Suprapubic skin (tissue), 4 donors: ENCODE data around the gene NKAIN2. TPM values are rescaled to one million over a fixed set of nuclear protein-coding genes. Genes with fewer than 3 reads are reported as not detected.

ENCODE experiments used
- DNase-seq, 2 donors: peaks; one replicate each; pipeline ENCODE4 v3.0.0-alpha.2; 2019; ENCODE audit warnings: low spot score in 2 of 2
- H3K27ac ChIP-seq: fragments of 200-600 bp; sonication (generic); one replicate; pipeline ENCODE4 v1.5.1; 2019
- H3K27me3 ChIP-seq: fragments of 200-600 bp; sonication (generic); one replicate; pipeline ENCODE4 v1.5.1; 2019
- H3K36me3 ChIP-seq: fragments of 200-600 bp; sonication (generic); one replicate; pipeline ENCODE4 v1.5.1; 2019
- H3K4me1 ChIP-seq: fragments of 200-600 bp; sonication (generic); one replicate; pipeline ENCODE4 v1.5.1; 2019
- H3K4me3 ChIP-seq: fragments of 200-600 bp; sonication (generic); one replicate; pipeline ENCODE4 v1.5.1; 2019; ENCODE audit warnings: mild to moderate bottlenecking
- H3K9me3 ChIP-seq: fragments of 200-600 bp; sonication (generic); one replicate; pipeline ENCODE4 v1.5.1; 2019
- CTCF ChIP-seq, 2 donors: fragments of 200-600 bp in 1 of 2; fragments of 450-650 bp in 1 of 2; sonication (generic) in 1 of 2; IDR thresholded peaks; one replicate each; pipeline ENCODE4 v1.5.1; 2016 to 2019; ENCODE audit warnings: antibody characterized with exemption in 2 of 2, mild to moderate bottlenecking in 1 of 2, moderate library complexity in 1 of 2
- EP300 ChIP-seq: sonication (generic); formaldehyde crosslinking; IDR thresholded peaks from one replicate; pipeline ENCODE4 v1.6.1; 2017; ENCODE audit warnings: antibody characterized with exemption
- POLR2A ChIP-seq, 2 donors: fragments of 450-650 bp; IDR thresholded peaks; one replicate each; pipeline ENCODE4 v1.6.1; 2017; ENCODE audit warnings: antibody characterized with exemption in 2 of 2, mild to moderate bottlenecking in 2 of 2, moderate library complexity in 2 of 2
- POLR2AphosphoS5 ChIP-seq, 3 donors: sonication (generic); formaldehyde crosslinking; IDR thresholded peaks; one replicate each; pipeline ENCODE4 v1.6.1; 2017; ENCODE audit warnings: antibody characterized with exemption in 3 of 3
- WGBS: methylation state at CpG from one replicate; pipeline ENCODE4 v1.1.5; 2018; 5-methylcytosine and 5-hydroxymethylcytosine counted together
- total RNA-seq, 4 donors: library from RNA; depleted of rRNA; stranded (reverse); fragments of >200 nt; gene quantifications; one replicate each; pipeline ENCODE4 v1.1.0, GENCODE V29; 2016

The NKAIN2 gene
- total RNA-seq, 4 donors from 2014 or later: 0.40 TPM; not detected in 3

DNA sequence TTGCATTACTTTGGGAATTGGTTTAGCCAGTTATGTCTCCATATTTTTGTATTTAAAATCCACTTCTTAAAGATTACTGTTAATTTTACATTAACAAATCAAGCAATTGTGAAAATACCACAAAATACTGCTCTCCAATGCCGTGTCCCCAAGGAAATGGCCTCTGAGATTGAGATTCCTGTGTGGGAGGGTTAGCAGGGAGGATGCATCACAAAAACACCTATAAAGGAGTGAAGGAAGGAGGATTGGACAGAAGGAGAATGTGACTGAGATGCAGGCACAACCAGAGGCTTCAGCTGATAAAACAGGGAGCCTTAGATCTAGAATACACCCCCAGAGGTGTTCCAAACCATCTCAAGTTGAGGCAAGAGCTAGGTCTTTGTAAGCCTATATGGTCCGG is 34.2 kb upstream of the NKAIN2 start:
- H3K4me1 ChIP-seq: no peaks in the 10 kb centered on the region
- no peaks in the 10 kb centered on the region for H3K27me3 ChIP-seq
- TF ChIP-seq POLR2AphosphoS5 (IDR thresholded peaks at IDR 0.05): no peak
- no peak for TF ChIP-seq POLR2A (IDR thresholded peaks at IDR 0.05)
- TF ChIP-seq EP300: no peak
- no peak for TF ChIP-seq CTCF (IDR thresholded peaks at IDR 0.05)
- DNase-seq: no peak
- H3K27ac ChIP-seq: no peak overlapping the region
- H3K36me3 ChIP-seq: no peaks in the 10 kb centered on the region
- WGBS: 73% methylated on average over 2 of the region's 2 CpGs
- H3K4me3 ChIP-seq: no peak overlapping the region
- no peaks in the 10 kb centered on the region for H3K9me3 ChIP-seq

- 68% methylated on average over 3 of the region's 3 CpGs for WGBS
- no peak overlapping the region for H3K27ac ChIP-seq
- H3K27me3 ChIP-seq: no peaks in the 10 kb centered on the region
- H3K4me1 ChIP-seq: no peaks in the 10 kb centered on the region
- H3K36me3 ChIP-seq: no peaks in the 10 kb centered on the region
- H3K4me3 ChIP-seq: no peak overlapping the region
- no peaks in the 10 kb centered on the region for H3K9me3 ChIP-seq
- TF ChIP-seq POLR2A (IDR thresholded peaks at IDR 0.05): no peak
- TF ChIP-seq CTCF (IDR thresholded peaks at IDR 0.05): no peak
- TF ChIP-seq POLR2AphosphoS5 (IDR thresholded peaks at IDR 0.05): no peak
- TF ChIP-seq EP300: no peak
- DNase-seq: no peak
These were observed 33.3 kb upstream of the NKAIN2 start for GRCh38 chr6:123770247-123770949.

DNA sequence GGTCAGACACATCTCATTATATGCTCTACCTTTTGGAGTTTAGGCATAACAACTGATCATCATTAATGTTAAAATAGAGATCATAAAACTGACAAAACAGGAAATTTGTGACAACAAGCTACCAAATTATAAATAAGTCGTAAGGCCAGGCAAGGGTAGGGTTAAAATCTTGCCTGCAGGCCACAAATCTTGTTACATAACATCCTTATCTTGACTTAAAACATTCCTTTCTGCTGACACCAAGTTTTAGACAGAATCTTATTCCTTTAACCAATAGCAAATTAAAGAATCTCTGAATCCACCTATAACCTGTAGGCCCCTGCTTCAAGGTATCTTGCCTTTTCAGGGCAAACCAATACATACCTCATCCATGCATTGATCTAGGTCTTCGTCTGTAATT is 32.5 kb upstream of the NKAIN2 start:
- H3K9me3 ChIP-seq: no peaks in the 10 kb centered on the region
- DNase-seq: no peak
- TF ChIP-seq CTCF (IDR thresholded peaks at IDR 0.05) (no peak), POLR2AphosphoS5 (IDR thresholded peaks at IDR 0.05) (no peak), POLR2A (IDR thresholded peaks at IDR 0.05) (no peak), EP300 (no peak)
- no peaks in the 10 kb centered on the region for H3K36me3 ChIP-seq
- no peaks in the 10 kb centered on the region for H3K4me1 ChIP-seq
- no peaks in the 10 kb centered on the region for H3K27me3 ChIP-seq
- H3K4me3 ChIP-seq: no peak overlapping the region
- H3K27ac ChIP-seq: no peak overlapping the region
- 50% methylated on average over 2 of the region's 2 CpGs for WGBS

GRCh38 chr6:123777563-123777962 is 26.1 kb upstream of the NKAIN2 start:
- no peaks in the 10 kb centered on the region for H3K36me3 ChIP-seq
- no peaks in the 10 kb centered on the region for H3K27me3 ChIP-seq
- H3K9me3 ChIP-seq: no peaks in the 10 kb centered on the region
- no peak for DNase-seq
- H3K4me1 ChIP-seq: no peaks in the 10 kb centered on the region
- TF ChIP-seq POLR2A (IDR thresholded peaks at IDR 0.05) (no peak), CTCF (IDR thresholded peaks at IDR 0.05) (no peak), POLR2AphosphoS5 (IDR thresholded peaks at IDR 0.05) (no peak), EP300 (no peak)
- 27% methylated on average over 3 of the region's 3 CpGs for WGBS
- no peak overlapping the region for H3K4me3 ChIP-seq
- no peak overlapping the region for H3K27ac ChIP-seq

DNA sequence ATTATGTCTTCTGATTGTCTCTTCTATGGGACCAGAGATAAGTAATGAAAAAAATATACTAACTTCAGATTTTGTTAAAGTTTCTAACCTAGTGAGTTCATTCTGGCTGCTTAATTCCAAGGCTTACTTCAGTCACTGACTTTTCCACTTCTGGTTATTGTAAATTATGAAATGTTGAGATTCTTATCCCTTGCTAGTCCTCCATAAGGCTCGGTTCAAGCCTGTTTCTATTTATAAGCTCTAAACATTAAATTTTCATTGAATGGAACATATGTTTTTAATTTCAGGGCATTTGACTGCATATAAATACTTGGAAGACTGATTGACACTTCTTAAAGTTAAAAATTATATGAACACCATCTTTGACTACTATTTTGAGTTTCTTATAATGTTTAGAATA is 23.6 kb upstream of the NKAIN2 start:
- H3K4me3 ChIP-seq: no peak overlapping the region
- no peak for TF ChIP-seq CTCF (IDR thresholded peaks at IDR 0.05)
- no peaks in the 10 kb centered on the region for H3K9me3 ChIP-seq
- 36% methylated on average over 1 of the region's 1 CpG for WGBS
- H3K27ac ChIP-seq: no peak overlapping the region
- no peaks in the 10 kb centered on the region for H3K4me1 ChIP-seq
- no peak for DNase-seq
- H3K36me3 ChIP-seq: no peaks in the 10 kb centered on the region
- H3K27me3 ChIP-seq: no peaks in the 10 kb centered on the region
